Chondrocyte (in vitro differentiated cells): Measurements from ENCODE around the gene CPSF4L. TPM values are rescaled to one million over a fixed set of nuclear protein-coding genes. Genes with fewer than 3 reads are reported as not detected.
A peak's percentile ranks its signal among the peaks of the same experiment; 100 is the strongest.

ENCODE experiments used
- DNase-seq: peaks from one replicate; pipeline ENCODE4 v3.0.0; 2021; ENCODE audit warnings: mixed read lengths, low spot score
- H3K27ac Mint-ChIP-seq: one replicate; pipeline ENCODE4 v1.8.0; 2021; ENCODE audit warnings: mild to moderate bottlenecking, moderate library complexity, mixed read lengths; ENCODE audit not compliant: unreplicated experiment
- H3K27me3 Mint-ChIP-seq: 2 replicates; pipeline ENCODE4 v1.8.0; 2021; ENCODE audit warnings: low read depth, mixed read lengths
- H3K36me3 Mint-ChIP-seq: 2 replicates; pipeline ENCODE4 v1.8.0; 2021; ENCODE audit warnings: low read depth, mixed read lengths
- H3K4me1 Mint-ChIP-seq: 2 replicates; pipeline ENCODE4 v1.8.0; 2021; ENCODE audit warnings: low read depth, mild to moderate bottlenecking, mixed read lengths
- H3K4me3 Mint-ChIP-seq: one replicate; pipeline ENCODE4 v1.8.0; 2021; ENCODE audit warnings: mild to moderate bottlenecking, moderate library complexity, mixed read lengths; ENCODE audit not compliant: unreplicated experiment
- H3K9me3 Mint-ChIP-seq: 2 replicates; pipeline ENCODE4 v1.8.0; 2021; ENCODE audit warnings: low read depth, mixed read lengths
- CTCF ChIP-seq: fragments of 200-600 bp; sonication (generic); IDR thresholded peaks from 2 replicates; pipeline ENCODE4 v1.5.0; 2021; ENCODE audit warnings: antibody characterized with exemption, mild to moderate bottlenecking, moderate library complexity
- total RNA-seq: library from RNA; stranded (reverse); gene quantifications from 3 replicates; pipeline ENCODE4 v1.2.1, GENCODE V29; 2021

The CPSF4L gene
- total RNA-seq, 1 donor from 2014 or later: not detected

- H3K4me1 Mint-ChIP-seq: peaks cover 43% of the 10 kb centered on the region
- peak overlapping the region; percentile 41 for H3K27ac Mint-ChIP-seq
- H3K4me3 Mint-ChIP-seq: no peak overlapping the region
- H3K36me3 Mint-ChIP-seq: peaks cover 2% of the 10 kb centered on the region
- DNase-seq: no peak
- no peaks in the 10 kb centered on the region for H3K9me3 Mint-ChIP-seq
- H3K27me3 Mint-ChIP-seq: no peaks in the 10 kb centered on the region
- no peak for TF ChIP-seq CTCF
Observed at GRCh38 chr17:73293031-73293430, 31.4 kb upstream of the CPSF4L start.

- peak; percentile 9 for TF ChIP-seq CTCF
- H3K9me3 Mint-ChIP-seq: no peaks in the 10 kb centered on the region
- peaks cover 2% of the 10 kb centered on the region for H3K36me3 Mint-ChIP-seq
- no peak for DNase-seq
- H3K27ac Mint-ChIP-seq: peak overlapping the region; percentile 85
- H3K27me3 Mint-ChIP-seq: no peaks in the 10 kb centered on the region
- no peak overlapping the region for H3K4me3 Mint-ChIP-seq
- peaks cover 43% of the 10 kb centered on the region for H3K4me1 Mint-ChIP-seq
Observed at GRCh38 chr17:73292031-73292531, 30.4 kb upstream of the CPSF4L start.

- TF ChIP-seq CTCF: no peak
- H3K27ac Mint-ChIP-seq: peak overlapping the region; percentile 85
- H3K36me3 Mint-ChIP-seq: peaks cover 2% of the 10 kb centered on the region
- no peaks in the 10 kb centered on the region for H3K9me3 Mint-ChIP-seq
- H3K4me3 Mint-ChIP-seq: peak overlapping the region; percentile 27
- peaks cover 50% of the 10 kb centered on the region for H3K4me1 Mint-ChIP-seq
- no peaks in the 10 kb centered on the region for H3K27me3 Mint-ChIP-seq
- DNase-seq: no peak
Observed at GRCh38 chr17:73291260-73291801, 29.7 kb upstream of the CPSF4L start.

- no peaks in the 10 kb centered on the region for H3K9me3 Mint-ChIP-seq
- no peak for TF ChIP-seq CTCF
- no peak for DNase-seq
- H3K4me1 Mint-ChIP-seq: peaks cover 52% of the 10 kb centered on the region
- H3K4me3 Mint-ChIP-seq: peak overlapping the region; percentile 27
- no peaks in the 10 kb centered on the region for H3K27me3 Mint-ChIP-seq
- peak overlapping the region; percentile 85 for H3K27ac Mint-ChIP-seq
- peaks cover 2% of the 10 kb centered on the region for H3K36me3 Mint-ChIP-seq
Observed at GRCh38 chr17:73290399-73291259, 28.9 kb upstream of the CPSF4L start.

- no peaks in the 10 kb centered on the region for H3K27me3 Mint-ChIP-seq
- H3K27ac Mint-ChIP-seq: peak overlapping the region; percentile 43
- peaks cover 2% of the 10 kb centered on the region for H3K36me3 Mint-ChIP-seq
- TF ChIP-seq CTCF: no peak
- H3K4me3 Mint-ChIP-seq: no peak overlapping the region
- DNase-seq: no peak
- peaks cover 52% of the 10 kb centered on the region for H3K4me1 Mint-ChIP-seq
- H3K9me3 Mint-ChIP-seq: no peaks in the 10 kb centered on the region
Observed at GRCh38 chr17:73289549-73290254, 28.0 kb upstream of the CPSF4L start.
